Stimulated activated CD4-positive, alpha-beta T cell treated with anti-CD3 and anti-CD28 coated beads, Interleukin-2, amount 100 ng/mL, for 24 hours (primary cell): ENCODE data around the gene CLEC4M.
"Not testable (repeated sequence)": the region's sequence is repeated elsewhere in the genome, so short reads cannot be mapped to it uniquely, and the experiment has no call there.

Source experiments
- DNase-seq, 2 donors: peaks; one replicate each; pipeline ENCODE4 v3.0.0-alpha.2; 2020

Gene CLEC4M

DNA sequence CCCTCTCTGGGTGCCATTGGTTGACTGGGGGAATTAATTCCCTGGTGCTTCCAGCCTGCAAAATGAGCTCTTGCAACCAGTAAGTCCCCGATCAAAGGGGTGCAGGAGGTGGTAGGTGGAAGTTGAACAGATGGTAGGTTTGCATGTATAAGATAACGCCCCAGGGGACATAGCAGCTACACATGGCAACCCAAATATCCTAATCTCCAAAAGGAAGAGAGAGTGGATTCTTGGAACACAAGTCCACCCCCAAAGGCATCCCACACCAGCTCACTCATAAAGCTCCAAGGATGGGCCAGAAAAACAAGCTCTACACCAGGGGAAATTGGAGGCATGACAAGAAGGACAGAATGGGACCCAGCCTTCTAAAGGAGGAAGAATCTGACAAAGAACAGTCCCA is 20.5 kb upstream of the CLEC4M start:
- no peak for DNase-seq

DNA sequence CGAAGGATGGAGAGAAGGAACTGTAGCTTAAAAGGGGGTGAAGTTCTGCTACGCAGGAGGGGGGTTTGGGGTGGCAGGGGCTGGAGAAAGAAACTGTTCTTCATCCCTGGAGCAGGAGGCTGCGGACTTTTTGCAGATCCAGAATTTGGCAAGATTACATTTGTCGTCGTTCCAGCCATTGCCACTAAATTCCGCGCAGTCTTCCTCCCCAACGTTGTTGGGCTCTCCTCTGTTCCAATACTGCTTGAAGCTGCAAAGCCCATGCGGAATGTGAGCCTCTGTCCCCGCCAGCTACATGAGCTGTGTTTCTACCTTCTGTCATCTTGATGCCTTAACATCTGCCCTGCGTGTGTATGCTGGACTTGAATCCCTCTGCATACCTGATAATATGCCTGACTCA is 20.1 kb upstream of the CLEC4M start:
- DNase-seq, result no peak

DNA sequence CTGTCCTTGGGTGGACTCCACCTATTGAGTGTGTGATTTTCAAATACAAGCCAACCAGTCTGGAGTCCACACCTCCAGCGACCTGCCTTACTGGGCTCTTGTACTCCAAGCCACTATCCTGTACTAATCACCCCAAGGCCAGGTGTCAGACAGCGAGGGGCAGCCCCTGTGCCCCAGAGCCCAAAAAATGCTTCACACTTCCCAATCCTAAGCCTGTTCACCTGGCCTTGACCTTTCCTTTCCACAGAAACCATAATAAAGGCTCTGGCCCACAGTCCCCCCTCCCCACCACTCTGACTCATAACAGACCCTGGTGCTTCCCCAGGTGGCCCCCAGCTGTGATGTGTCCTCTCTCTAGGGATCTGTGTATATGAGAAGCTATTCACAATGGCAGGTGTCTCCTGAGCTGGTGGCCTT is 19.6 kb upstream of the CLEC4M start:
- DNase-seq, result peak in 1 of 2 donors; percentile 12

DNA sequence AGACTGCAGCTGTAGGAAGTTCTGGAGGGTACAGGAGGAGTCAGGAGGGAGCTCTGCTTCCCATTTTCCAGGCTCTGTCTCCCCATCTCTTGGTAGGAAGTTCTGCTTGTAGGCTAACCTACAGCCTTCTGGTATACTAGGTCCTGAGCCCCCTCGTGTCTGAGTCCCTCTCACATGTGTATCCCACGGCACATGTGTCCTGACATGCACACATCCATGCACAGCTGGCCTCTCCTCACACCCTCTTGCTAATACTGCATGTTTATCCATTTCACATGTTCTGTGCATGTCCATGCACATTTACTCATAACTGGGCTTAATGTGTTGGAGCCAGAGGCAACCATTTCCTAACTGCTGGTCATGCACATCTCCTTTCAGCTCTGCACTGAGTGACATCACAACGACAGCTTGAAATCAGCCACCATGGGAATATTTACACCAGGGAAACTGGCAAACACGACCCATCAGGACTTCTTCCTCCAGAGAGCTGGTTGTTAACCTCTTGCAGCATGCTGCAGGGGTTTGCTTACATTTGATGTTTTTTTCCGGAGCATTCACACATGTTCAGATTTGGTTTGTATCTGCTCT is 18.8 kb upstream of the CLEC4M start:
- DNase-seq, result no peak

DNA sequence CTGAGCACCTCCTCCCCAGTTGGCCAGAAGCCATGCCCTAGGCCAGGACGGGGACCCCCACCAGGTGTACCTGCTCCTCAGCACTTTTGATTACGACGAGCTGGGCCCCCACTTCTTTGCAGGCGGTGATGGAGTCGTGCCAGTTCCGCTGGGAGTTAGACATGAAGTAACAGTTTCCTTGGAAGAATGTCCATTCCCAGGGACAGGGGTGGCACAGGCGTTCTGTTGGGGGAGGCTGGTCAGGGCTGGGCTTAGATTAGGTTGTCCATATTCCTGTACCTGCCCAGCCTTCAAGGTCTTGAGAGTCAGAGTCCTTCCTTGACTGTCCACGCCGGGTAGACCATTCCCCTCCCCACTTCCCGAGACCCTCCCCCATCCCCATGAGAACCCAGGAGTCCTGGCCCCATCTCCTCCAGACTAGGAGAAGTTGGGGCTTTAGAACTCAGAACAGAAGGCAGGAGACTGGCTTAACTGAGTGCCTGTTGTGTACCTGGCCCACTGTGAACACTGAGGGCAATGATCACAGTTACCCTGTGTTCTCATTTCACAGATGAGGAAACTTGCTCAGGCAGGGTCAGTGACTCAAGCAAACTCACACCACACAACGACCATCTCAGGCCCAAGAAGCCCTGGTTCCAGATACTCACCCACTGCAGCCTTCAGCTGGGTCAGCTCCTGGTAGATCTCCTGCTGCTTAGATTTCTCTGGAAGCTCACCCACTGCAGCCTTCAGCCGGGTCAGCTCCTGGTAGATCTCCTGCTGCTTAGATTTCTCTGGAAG is 18.0 kb upstream of the CLEC4M start:
- no peak for DNase-seq

DNA sequence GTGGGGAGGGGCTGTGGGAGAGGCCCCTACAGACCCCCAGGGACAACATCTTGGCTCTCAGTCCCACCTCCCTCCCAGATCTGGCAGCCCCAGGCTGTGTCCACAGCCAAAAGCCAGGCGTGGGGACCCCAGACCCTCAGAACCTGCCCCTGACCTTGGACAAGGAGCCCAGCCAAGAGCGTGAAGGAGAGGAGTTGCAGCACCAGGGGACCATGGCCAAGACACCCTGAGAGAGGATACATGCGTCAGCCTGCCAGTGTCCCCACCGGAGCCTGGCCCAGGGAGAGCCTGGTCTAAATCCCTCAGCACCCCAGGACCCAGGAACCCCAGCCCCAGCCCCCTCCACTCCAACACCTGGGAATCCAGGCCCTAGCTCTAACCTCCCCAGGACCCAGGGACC is 16.7 kb upstream of the CLEC4M start:
- DNase-seq, result not testable (repeated sequence)

DNA sequence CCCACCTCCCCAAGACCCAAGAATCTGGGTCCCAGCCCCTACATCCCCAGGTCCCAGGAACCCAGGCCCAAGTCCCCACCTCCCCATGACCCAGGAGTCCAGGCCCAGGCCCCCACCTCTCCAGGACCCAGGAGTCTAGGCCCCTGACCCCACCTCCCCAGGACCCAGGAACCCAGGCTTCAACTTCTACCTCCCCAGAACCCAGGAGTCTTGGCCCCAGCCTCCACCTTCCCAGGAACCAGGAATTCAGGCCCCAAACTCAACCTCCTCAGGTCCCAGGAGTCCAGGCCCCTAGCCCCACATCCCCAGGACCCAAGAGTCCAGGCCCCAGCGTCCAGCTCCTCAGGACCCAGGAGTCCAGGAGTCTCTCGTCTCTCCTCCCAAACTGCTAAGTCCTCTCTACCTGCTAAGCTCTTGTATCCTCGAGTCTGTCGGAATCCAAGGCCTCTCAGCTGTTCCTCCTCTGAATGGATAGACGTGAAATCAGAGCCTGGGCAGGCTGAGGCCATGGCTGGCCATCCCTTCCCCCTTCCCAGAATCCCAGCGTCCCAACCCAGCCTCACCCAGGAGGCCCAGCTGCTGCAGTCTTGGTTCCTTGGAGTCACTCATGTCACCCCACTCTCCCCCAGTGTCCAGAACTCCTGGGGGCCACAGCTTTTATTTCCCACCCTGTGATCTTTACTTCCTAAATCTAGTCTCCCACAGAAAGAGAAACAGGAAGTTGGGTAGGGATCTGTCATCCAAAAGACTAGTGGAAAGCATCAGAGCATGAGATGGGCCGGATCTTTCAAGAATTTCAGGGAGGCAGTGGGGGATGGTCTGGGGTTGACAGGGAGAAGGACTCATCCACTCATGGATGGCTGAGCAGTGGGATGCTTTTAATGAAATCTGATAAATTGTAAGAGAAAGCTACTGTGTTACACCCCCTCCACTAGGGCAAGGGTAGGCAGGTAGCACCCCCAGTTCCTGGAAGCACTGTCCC is 15.8 kb upstream of the CLEC4M start, which contains the start of gene CD209:
Gene CD209, minus strand, starts transcription at position 632 of the 982 bp plus-strand sequence. Its CDS starts 23 bp downstream, at position 609.
- no peak for DNase-seq

DNA sequence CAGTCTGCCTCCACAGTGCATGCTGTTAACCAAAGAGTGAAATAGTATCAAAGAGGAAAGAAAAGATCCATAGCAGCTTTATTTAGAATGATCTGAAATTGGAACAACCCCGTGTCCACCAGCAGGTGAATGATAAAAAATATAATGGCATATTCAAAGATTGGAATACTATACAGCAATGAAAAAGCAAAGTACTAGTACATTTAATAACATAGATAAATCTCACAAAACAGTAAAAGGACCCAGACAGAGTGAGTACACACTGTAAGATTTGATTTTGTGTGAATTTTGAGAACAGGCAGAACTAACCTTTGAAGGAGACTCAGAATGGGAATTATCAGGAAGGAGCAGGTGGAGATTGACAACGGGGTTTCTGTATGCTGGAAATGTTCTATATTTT is 14.9 kb upstream of the CLEC4M start:
- no peak for DNase-seq

DNA sequence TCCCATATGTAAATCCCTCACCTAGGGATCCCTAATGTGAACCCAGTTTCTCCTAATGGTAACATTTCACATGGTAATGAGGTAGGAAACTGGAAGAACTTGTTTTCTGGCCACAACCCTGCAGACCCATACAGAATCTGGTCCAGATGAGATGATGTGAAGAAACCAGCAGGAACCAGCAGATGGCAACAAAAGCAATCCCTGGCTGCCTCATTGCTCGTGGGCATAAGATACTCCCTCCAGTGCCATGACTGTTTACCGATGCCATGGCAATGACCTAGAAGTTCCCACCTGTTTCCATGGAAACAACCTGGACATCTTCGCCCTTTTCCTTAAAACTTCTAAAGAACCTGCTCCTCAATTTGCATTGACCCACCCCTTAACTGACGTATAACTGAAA is 14.3 kb upstream of the CLEC4M start:
- DNase-seq, result no peak

DNA sequence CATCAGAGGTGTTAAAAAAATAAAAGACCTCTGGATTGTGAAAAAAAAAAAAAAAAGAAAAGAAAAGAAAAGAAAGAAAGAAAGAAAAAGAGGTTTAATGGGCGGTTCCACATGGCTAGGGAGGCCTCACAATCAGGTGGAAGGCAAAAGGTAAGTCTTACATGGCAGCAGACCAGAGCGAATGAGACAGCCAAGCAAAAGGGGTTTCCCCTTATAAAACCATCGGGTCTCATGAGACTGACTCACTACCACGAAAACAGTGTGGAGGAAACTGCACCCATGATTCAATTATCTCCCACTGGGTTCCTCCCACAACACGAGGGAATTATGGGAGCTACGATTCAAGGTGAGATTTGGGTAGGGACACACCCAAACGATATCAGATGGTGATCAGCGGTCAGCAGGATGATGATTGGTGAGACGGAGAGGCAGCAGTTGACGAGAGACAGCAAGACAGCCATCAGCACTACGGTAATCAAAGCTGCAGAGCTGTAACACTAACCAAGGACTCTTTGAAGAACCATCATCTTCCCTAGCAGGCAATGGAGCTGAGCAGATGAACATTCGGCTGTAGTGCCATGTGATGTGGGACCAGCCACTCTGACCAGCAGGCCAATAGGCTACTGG is 11.8 kb upstream of the CLEC4M start:
- DNase-seq, result peak; percentile 34 to 60

DNA sequence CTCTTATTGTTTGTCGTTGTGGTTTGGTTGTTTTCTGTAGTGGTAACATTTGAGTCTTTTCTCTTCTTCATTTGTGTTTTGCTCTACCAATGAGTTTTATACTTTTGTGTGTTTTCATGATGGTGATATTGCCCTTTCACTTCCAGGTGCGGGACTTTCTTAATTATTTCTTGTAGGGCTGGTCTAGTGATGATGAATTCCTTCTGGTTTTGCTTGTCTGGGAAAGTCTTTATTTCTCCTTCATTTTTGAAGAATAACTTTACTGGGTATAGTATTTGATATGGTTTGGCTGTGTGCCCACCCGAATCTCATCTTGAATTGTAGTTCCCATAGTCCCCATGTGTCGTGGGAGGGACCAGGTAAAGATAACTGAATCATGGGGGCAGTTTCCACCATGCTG is 6.8 kb upstream of the CLEC4M start:
- no peak for DNase-seq

DNA sequence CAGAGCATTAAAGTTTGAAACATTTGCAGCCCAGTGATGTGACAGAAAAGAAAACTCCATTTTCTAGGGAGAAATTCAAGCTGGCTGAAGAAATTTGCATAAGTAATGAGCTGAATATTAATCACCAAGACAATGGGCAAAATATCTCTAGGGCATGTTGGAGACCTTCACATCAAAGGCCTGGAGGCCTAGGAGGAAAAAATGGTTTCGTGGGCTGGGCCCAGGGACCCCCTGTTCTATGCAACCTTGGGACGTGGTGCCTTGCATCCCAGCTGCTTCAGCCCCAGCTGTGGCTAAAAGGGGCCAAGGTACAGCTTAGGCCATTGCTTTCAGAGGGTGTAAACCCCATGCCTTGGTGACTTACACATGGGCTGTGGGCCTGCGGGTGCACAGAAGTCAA is 5.7 kb upstream of the CLEC4M start:
- DNase-seq, result no peak

DNA sequence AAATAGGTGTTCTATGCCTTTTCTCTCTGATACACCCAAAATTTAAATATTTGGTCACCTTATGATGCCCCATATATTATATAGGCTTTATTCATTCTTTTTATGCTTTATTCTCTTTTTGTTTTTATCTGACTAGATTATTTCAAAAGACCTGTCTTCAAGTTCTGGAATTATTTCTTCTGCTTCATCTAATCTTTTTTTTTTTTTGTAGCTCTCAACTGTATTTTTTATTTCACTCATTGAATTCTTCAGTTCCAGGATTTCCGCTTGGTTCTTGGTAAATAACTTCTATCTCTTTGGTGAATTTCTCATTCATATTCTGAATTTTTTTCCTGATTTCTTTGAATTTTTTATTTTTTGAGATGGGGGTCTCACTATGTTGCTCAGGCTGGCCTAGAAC is 3.9 kb upstream of the CLEC4M start:
- DNase-seq, result no peak

DNA sequence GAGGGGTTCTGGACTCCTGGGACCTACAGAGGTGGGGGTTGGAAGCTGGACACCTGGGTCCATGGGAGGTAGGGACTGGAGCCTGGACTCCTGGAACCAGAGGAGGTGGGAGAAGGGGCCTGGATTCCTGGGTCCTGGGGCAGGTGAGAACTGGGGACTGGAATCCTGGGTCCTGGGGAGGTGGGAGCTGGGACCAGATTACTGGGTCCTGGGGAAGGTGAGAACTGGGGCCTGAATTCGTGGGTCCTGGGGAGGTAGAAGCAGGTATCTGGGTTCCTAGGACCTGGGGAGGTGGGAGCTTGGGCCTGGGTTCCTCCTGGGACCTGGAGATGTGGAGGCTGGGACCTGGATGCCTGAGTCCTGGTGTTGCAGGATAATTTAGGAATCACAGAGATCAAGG is 653 bp downstream of the CLEC4M start:
- no peak for DNase-seq

DNA sequence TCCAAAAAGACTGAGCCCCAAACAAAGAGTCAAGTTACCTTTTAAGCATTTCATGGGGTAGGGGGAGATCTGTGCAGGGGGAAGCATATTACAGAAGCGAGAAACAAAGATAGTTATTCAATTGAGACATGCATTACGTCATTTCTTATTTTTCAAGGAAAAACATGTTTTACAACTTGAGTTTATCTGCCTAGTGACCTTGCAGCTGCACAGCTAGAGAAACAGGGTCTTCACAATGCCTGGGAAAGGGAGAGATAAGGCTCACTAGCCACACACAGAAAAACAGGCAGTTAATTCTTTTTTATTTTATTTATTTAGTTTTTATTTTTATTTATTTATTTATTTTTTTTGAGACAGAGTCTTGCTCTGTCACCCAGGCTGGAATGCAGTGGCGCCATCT is 1.1 kb downstream of the CLEC4M start:
- not testable (repeated sequence) for DNase-seq

DNA sequence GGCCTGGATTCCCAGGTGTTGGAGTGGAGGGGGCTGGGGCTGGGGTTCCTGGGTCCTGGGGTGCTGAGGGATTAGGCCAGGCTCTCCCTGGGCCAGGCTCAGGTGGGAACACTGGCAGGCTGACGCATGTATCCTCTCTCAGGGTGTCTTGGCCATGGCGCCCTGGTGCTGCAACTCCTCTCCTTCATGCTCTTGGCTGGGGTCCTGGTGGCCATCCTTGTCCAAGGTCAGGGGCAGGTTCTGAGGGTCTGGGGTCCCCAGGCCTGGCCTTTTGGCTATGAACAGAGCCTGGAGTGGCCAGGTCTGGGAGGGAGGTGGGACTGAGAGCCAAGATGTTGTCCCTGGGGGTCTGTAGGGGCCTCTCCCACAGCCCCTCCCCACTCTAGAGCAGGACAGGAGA is 2.0 kb downstream of the CLEC4M start:
- not testable (repeated sequence) for DNase-seq

DNA sequence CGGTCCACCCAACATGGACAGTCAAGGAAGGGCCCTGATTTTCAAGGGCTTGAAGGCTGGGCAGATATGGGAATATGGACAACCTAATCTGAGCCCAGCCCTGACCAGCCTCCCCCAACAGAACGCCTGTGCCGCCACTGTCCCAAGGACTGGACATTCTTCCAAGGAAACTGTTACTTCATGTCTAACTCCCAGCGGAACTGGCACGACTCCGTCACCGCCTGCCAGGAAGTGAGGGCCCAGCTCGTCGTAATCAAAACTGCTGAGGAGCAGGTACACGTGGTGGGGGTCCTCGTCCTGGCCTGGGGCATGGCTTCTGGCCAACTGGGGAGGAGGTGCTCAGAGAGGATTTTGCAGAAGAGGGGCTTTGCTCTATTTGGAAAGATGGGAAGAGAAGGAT is 3.5 kb downstream of the CLEC4M start:
- no peak for DNase-seq

DNA sequence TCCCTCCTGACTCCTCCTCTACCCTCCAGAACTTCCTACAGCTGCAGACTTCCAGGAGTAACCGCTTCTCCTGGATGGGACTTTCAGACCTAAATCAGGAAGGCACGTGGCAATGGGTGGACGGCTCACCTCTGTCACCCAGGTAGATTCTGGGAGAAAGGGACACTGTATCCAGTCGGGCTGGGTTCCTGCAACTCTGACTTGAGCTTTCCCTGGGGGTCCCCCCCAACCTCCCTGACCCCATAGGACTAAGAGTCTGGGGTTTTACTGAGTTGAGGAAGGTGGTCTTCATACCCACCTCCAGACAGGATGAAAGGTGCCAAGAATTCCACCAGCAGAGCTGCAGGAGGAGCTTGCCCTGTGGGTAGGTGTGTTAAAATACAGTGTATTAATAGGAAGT is 4.4 kb downstream of the CLEC4M start:
- DNase-seq, result no peak

DNA sequence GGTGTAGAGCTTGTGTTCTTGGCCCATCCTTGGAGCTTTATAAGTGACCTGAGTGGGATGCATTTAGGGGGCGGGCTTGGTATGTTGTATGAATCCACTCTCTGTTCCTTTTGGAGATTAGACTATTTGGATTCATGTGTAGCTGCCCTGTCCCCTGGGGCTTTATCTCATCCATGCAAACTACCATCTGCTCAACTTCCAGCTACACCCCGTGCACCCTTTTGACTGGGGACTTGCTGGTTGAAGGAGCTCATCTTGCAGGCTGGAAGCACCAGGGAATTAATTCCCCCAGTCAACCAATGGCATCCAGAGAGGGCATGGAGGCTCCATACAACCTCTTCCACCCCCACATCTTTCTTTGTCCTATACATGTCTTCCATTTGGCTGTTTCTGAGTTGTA is 6.1 kb downstream of the CLEC4M start:
- DNase-seq, result no peak

DNA sequence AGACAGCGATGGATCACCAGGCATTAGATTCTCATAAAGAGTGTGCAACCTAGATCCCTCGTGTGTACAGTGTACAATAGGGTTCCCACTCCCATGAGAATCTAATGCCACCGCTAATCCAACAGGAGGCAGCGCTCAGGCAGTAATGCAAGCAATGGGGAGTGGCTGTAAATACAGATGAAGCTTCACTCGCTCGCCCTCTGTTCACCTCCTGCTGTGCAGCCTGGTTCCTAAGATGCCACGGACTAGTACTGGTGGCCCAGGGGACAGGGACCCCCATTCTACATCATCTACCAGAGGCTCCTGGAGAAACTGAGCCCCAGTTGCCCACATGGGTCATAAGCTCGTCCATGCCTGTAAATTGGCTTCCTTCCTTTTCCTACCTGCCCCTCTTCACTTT is 8.0 kb downstream of the CLEC4M start:
- DNase-seq, result no peak

DNA sequence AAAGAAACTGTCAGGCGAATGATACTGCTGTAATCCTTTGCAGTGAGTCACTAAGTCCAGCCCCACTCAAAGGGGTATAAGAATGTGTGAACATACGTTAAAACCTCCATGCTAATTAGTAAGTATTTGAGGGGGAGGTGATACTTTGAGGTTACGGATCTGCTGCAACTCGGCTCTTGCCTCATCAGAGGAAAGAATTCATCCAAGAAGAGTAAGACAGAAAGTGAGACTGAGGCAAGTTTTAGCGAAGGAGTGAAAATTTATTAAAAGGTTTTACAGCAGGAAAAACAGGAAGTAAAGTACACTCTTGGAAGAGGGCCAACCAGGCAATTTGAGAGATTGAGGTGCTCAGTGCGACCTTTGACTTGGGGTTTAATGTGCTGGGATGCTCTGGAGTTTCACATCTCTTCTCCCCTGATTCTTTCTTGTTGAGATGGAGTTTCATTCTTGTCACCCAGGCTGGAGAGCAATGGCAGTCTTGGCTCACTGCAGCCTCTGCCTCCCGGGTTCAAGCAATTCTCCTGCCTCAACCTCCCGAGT is 9.8 kb downstream of the CLEC4M start:
- DNase-seq, result peak; percentile 24 to 54

DNA sequence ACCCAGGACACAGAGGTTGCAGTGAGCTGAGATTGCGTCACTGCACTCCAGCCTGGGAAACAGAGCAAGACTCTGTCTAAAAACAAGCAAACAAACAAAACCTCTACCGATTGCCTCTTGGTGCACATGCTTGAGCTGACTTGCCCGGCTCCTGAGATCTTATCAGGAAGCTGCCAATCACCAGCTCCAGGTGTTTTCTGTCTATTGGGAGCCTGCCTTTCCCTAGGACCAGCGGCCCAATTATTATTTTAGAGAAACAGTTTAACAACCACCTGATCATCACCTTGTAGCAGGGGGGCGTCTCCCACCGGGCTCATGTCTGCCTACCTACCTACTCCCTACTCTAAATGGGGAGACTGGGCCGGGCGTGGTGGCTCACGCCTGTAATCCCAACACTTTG is 10.8 kb downstream of the CLEC4M start:
- no peak for DNase-seq

DNA sequence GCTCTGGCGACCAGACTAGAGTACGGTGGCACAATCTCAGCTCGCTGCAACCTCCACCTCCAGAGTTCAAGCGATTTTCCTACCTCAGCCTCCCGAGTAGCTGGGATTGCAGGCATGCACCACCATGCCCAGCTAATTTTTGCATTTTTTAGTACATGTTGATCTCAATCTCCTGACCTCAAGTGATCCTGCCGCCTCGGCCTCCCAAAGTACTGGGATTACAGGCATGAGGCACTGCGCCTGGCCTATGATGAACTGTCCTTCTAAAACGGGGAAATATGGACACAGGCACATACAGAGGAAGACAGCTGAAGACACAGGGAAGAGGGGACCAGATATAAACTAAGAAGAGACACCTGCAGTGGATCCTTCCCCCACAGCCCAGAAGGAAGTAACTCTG is 12.7 kb downstream of the CLEC4M start:
- no peak for DNase-seq
